Spleen (tissue), 11 donors: ENCODE results near the gene ATP6V1C2. TPM values are rescaled to one million over a fixed set of nuclear protein-coding genes. Genes with fewer than 3 reads are reported as not detected.
A peak's percentile ranks its signal among the peaks of the same experiment; 100 is the strongest.

Experiments used
- DNase-seq: peaks from one replicate; pipeline ENCODE4 v3.0.0-alpha.2; 2020
- H3K27ac ChIP-seq, 8 donors: fragments of 200-600 bp; sonication (generic) in 7 of 8; 1 replicate in 4 of 8; 2 replicates in 4 of 8; pipeline versions ENCODE4 v1.5.0 to v1.8.0; 2016 to 2021; ENCODE audit warnings: inconsistent platforms in 4 of 8, mild to moderate bottlenecking in 4 of 8, moderate library complexity in 1 of 8
- H3K27me3 ChIP-seq, 7 donors: fragments of 200-600 bp; sonication (generic) in 6 of 7; replicated peaks in 1 of 7; 1 replicate in 4 of 7; 2 replicates in 3 of 7; pipeline versions ENCODE4 v1.5.0 to v1.8.0; 2016 to 2021; ENCODE audit warnings: inconsistent platforms in 3 of 7, mild to moderate bottlenecking in 1 of 7
- H3K36me3 ChIP-seq, 6 donors: fragments of 200-600 bp; sonication (generic) in 5 of 6; 1 replicate in 4 of 6; 2 replicates in 2 of 6; pipeline versions ENCODE4 v1.5.0 to v1.8.0; 2016 to 2021; ENCODE audit warnings: inconsistent platforms in 2 of 6
- H3K4me1 ChIP-seq, 6 donors: fragments of 200-600 bp; sonication (generic) in 5 of 6; 1 replicate in 3 of 6; 2 replicates in 3 of 6; pipeline versions ENCODE4 v1.5.0 to v1.8.0; 2016 to 2021; ENCODE audit warnings: inconsistent platforms in 3 of 6
- H3K4me3 ChIP-seq, 8 donors: fragments of 200-600 bp; sonication (generic) in 7 of 8; 1 replicate in 4 of 8; 2 replicates in 4 of 8; pipeline versions ENCODE4 v1.5.0 to v1.8.0; 2016 to 2021; ENCODE audit warnings: inconsistent platforms in 4 of 8, mild to moderate bottlenecking in 4 of 8, moderate library complexity in 2 of 8
- H3K9me3 ChIP-seq, 8 donors: fragments of 200-600 bp; sonication (generic) in 7 of 8; 1 replicate in 4 of 8; 2 replicates in 4 of 8; pipeline versions ENCODE4 v1.5.0 to v1.8.0; 2016 to 2021; ENCODE audit warnings: inconsistent platforms in 4 of 8
- POLR2A ChIP-seq, 3 donors: fragments of 450-650 bp; IDR thresholded peaks; one replicate each; pipeline ENCODE4 v1.5.1; 2017; ENCODE audit warnings: antibody characterized with exemption in 3 of 3, mild to moderate bottlenecking in 1 of 3
- POLR2AphosphoS5 ChIP-seq, 3 donors: sonication (generic); formaldehyde crosslinking; IDR thresholded peaks; one replicate each; pipeline ENCODE4 v1.5.1; 2017; ENCODE audit warnings: antibody characterized with exemption in 3 of 3
- WGBS, 5 donors: extraction: QIAGEN DNeasy Blood & Tissue Kit in 3 of 5; methylation state at CpG; one replicate each; pipeline versions ENCODE4 v1.1.5 to v1.1.7; 2013 to 2018; 5-methylcytosine and 5-hydroxymethylcytosine counted together
- intact Hi-C: fragments of 100-400 bp; cut with DNase I; formaldehyde crosslinking; loops from one replicate; pipeline ENCODE4 v1.15.0; 2023; ENCODE audit warnings: low total_unique reads
- polyA plus RNA-seq, 3 donors: library from polyadenylated mRNA; stranded (reverse); fragments of 200-250 nt; gene quantifications; one replicate each; pipeline ENCODE4 v1.2.1, GENCODE V29; 2013
- total RNA-seq, 7 donors: library from RNA; depleted of rRNA in 3 of 7; stranded (reverse); fragments of >200 nt in 3 of 7; fragmentation: NEBNext Ultra II Directional in 4 of 7; extraction: Animal tissue kit (Norgen Biotek cat#: 25700) in 4 of 7; gene quantifications; one replicate each; pipeline versions ENCODE4 v1.1.0 to v1.2.1, GENCODE V29; 2016 to 2021
- TF ChIP-seq, protein P1 (sequence below), 11 experiments: fragments of 200-600 bp in 7 of 11; fragments of 450-650 bp in 4 of 11; sonication (generic) in 4 of 11; IDR thresholded peaks in 8 of 11; conservative IDR thresholded peaks in 3 of 11; 1 replicate in 7 of 11; 2 replicates in 4 of 11; pipeline versions ENCODE4 v1.4.0 to v1.8.0; 2016 to 2021; ENCODE audit warnings: antibody characterized with exemption in 11 of 11, inconsistent platforms in 4 of 11, mild to moderate bottlenecking in 1 of 11
- donor health status: healthy with polysubstance abuse.
- donor health status: DM: no; HTN: no; CAD: no; lungs with moderate emphysema.
- donor health status: DM: no; HTN: no; CAD: no.
- donor health status: Bipolar disorder and iron deficiency.
- donor health status: healthy.
- donor health status: DM: no; HTN: no; CAD: no.
- donor health status: DM: yes; HTN: yes; CAD: no.

ATP6V1C2 gene
- total and polyA plus RNA-seq, 10 donors = 0.23 to 9.2 (median 0.54) TPM; not detected in 3

DNA sequence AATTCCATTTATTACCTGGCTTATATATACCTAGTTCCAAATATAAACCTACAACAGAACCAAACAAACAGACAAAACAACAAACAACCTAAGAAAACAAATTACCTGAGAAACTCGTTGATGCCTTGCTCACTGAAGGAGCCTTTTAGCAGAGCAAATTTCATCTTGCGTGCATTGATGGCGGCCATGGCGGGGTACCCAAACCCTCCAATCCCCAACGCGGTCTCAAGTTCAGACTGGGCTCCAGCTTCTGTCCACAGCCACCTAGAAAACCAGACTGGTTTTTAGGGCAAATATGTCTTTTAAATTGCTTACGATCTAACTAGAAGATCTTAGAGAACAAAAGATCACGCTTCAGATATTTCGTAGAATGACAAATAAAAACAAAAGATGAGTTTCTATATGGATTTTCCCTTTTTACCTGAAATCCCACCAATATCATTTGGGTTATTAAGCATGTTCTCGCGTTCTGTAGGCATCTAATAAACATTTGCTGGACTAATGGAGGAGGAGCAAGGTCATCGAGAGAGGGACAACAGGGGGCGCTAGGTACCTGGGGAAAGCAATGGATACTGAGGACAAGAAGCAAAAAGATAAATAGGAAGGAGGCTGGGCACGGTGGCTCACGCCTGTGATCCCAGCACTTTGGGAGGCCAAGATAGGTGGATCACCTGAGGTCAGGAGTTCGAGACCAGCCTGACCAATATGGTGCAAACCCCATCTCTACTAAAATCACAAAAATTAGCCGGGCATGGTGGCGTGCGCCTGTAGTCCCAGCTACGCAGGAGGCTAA, 65.9 kb downstream of the ATP6V1C2 start:
- peak; percentile 70 for DNase-seq
- H3K27me3 ChIP-seq = no peaks in the 10 kb centered on the region
- H3K4me1 ChIP-seq = peaks cover 0 to 24% (median 13%) of the 10 kb centered on the region in 6 donors
- no peaks in the 10 kb centered on the region for H3K9me3 ChIP-seq
- WGBS, 5 donors = 85 to 92% (median 90%) methylated on average over 20 of the region's 20 CpGs
- intact Hi-C loops = no loop called here
- H3K27ac ChIP-seq = no peak overlapping the region
- H3K36me3 ChIP-seq = peaks cover 5 to 100% (median 98%) of the 10 kb centered on the region in 6 donors
- TF ChIP-seq, protein P1, sequence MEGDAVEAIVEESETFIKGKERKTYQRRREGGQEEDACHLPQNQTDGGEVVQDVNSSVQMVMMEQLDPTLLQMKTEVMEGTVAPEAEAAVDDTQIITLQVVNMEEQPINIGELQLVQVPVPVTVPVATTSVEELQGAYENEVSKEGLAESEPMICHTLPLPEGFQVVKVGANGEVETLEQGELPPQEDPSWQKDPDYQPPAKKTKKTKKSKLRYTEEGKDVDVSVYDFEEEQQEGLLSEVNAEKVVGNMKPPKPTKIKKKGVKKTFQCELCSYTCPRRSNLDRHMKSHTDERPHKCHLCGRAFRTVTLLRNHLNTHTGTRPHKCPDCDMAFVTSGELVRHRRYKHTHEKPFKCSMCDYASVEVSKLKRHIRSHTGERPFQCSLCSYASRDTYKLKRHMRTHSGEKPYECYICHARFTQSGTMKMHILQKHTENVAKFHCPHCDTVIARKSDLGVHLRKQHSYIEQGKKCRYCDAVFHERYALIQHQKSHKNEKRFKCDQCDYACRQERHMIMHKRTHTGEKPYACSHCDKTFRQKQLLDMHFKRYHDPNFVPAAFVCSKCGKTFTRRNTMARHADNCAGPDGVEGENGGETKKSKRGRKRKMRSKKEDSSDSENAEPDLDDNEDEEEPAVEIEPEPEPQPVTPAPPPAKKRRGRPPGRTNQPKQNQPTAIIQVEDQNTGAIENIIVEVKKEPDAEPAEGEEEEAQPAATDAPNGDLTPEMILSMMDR (IDR thresholded peaks at IDR 0.05 in 8 of 11, conservative IDR thresholded peaks at IDR 0.05 in 3 of 11) = peak in 6 of 11 experiments; percentile 13 to 40 (median 30)
- no peak for TF ChIP-seq POLR2AphosphoS5 (IDR thresholded peaks at IDR 0.05)
- no peak for TF ChIP-seq POLR2A (IDR thresholded peaks at IDR 0.05)
- H3K4me3 ChIP-seq = no peak overlapping the region

DNA sequence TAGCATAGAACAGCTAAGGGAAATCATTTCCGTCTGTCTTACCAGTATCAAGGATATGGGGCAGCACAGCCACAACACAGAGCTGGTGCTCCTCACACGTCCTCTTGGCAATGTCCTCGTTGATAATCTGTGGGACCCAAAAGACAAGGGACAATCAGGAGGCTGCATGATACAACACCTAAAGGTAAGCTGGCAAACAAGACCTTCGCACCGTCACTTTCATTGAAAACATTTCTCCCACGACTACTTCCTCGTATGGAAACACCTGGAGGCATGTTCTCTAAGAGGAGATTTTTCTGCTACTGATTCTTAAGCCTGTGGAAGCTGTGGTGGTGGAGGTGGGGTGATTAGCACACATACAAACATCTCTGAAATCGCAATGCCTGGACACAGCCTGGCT, 67.4 kb downstream of the ATP6V1C2 start:
- intact Hi-C loops = no loop called here
- peaks cover 0 to 31% (median 17%) of the 10 kb centered on the region in 6 donors for H3K4me1 ChIP-seq
- peaks cover 5 to 100% (median 97%) of the 10 kb centered on the region in 6 donors for H3K36me3 ChIP-seq
- no peaks in the 10 kb centered on the region for H3K9me3 ChIP-seq
- no peak for DNase-seq
- TF ChIP-seq, protein P1 (IDR thresholded peaks at IDR 0.05 in 8 of 11, conservative IDR thresholded peaks at IDR 0.05 in 3 of 11) = no peak
- TF ChIP-seq POLR2AphosphoS5 (IDR thresholded peaks at IDR 0.05) = no peak
- TF ChIP-seq POLR2A (IDR thresholded peaks at IDR 0.05) = no peak
- H3K27me3 ChIP-seq = no peaks in the 10 kb centered on the region
- no peak overlapping the region for H3K27ac ChIP-seq
- H3K4me3 ChIP-seq = no peak overlapping the region
- WGBS, 5 donors = 81 to 88% (median 85%) methylated on average over 8 of the region's 8 CpGs

DNA sequence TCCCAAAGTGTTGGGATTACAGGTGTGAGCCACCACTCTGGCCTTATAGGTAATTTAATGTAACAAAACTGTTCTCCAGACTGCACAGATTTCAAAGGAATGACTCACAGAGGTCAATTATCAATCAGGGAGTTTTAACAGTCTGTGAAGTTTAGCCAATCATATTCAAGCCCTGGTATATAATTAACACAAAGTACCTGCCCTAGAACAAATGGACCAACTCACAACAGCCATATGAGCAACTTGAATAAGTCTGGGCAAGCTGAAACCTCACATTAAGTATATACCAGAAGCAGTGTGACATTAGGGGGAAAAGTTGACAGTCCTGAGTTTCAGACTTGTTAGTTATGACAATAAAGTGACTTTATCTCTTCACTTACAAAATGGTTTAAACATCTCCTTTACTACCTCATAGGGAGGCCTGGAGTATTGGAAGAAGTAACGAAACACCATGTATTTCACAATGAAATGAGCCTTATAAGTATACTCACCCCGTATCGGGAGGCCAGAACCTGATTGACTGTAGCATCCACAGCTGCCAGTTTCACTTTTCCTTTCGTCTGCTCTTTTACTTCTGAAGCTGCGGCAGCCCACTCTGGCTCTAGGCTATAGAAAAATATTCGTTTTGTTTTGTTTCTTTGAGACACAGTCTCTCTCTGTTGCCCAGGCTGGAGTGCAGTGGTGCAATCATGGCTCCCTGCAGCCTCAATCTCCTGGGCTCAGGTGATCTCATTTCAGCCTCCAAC, 69.0 kb downstream of the ATP6V1C2 start:
- H3K9me3 ChIP-seq = no peaks in the 10 kb centered on the region
- no peak for DNase-seq
- intact Hi-C loops = no loop called here
- H3K4me3 ChIP-seq = peak overlapping the region in 1 of 8 donors; percentile 32
- peaks cover 0 to 100% (median 95%) of the 10 kb centered on the region in 6 donors for H3K36me3 ChIP-seq
- H3K27me3 ChIP-seq = no peaks in the 10 kb centered on the region
- peak overlapping the region in 7 of 8 donors; percentile 11 to 77 (median 62) for H3K27ac ChIP-seq
- peaks cover 0 to 33% (median 20%) of the 10 kb centered on the region in 6 donors for H3K4me1 ChIP-seq
- TF ChIP-seq, protein P1 (IDR thresholded peaks at IDR 0.05 in 8 of 11, conservative IDR thresholded peaks at IDR 0.05 in 3 of 11) = no peak
- WGBS, 5 donors = 42 to 81% (median 64%) methylated on average over 6 of the region's 6 CpGs
